Measurements from ENCODE around the gene KATNA1. TPM values are rescaled to one million over a fixed set of nuclear protein-coding genes. Genes with fewer than 3 reads are reported as not detected.

Gene KATNA1
- total RNA-seq, 1 donor from 2014 or later: 14.3 TPM

GRCh38 chr6:149566410-149567193 lies 81.9 kb downstream of the KATNA1 start:
- Mint-ChIP-seq H3K4me1 (ENCODE audit: low read depth) (peaks cover 13% of the 10 kb centered on the region), H3K27me3 (peaks cover 6% of the 10 kb centered on the region), H3K36me3 (ENCODE audit: insufficient read depth) (no peaks in the 10 kb centered on the region), H3K9me3 (ENCODE audit: low read depth) (no peaks in the 10 kb centered on the region), H3K4me3 (ENCODE audit: low read depth) (peak overlapping the region; percentile 96), H3K27ac (peak overlapping the region; percentile 99)
- TF ChIP-seq CTCF (IDR thresholded peaks at IDR 0.05; ENCODE audit: unreplicated experiment): no peak
- DNase-seq (ENCODE audit: low spot score, unreplicated experiment): peak; percentile 49

- Mint-ChIP-seq H3K27me3 (peaks cover 8% of the 10 kb centered on the region), H3K4me1 (ENCODE audit: low read depth) (peaks cover 13% of the 10 kb centered on the region), H3K27ac (peak within 1 kb of the TSS; percentile 99), H3K4me3 (ENCODE audit: low read depth) (peak within 1 kb of the TSS; percentile 96), H3K9me3 (ENCODE audit: low read depth) (no peaks in the 10 kb centered on the region), H3K36me3 (ENCODE audit: insufficient read depth) (no peaks in the 10 kb centered on the region)
- TF ChIP-seq CTCF (IDR thresholded peaks at IDR 0.05; ENCODE audit: unreplicated experiment): peak; percentile 79
- peak; percentile 93 for DNase-seq (ENCODE audit: low spot score, unreplicated experiment)
These were observed 82.7 kb downstream of the KATNA1 start, which contains the start of gene GINM1 for GRCh38 chr6:149565527-149566409. GINM1 (plus strand) TSS chr6:149566375; CDS start chr6:149566415, 40 bp downstream.

- no peaks in the 10 kb centered on the region for H3K9me3 Mint-ChIP-seq (ENCODE audit: low read depth)
- H3K27me3 Mint-ChIP-seq: peaks cover 24% of the 10 kb centered on the region
- TF ChIP-seq CTCF (IDR thresholded peaks at IDR 0.05; ENCODE audit: unreplicated experiment): no peak
- no peaks in the 10 kb centered on the region for H3K36me3 Mint-ChIP-seq (ENCODE audit: insufficient read depth)
- DNase-seq (ENCODE audit: low spot score, unreplicated experiment): no peak
- no peak overlapping the region for H3K4me3 Mint-ChIP-seq (ENCODE audit: low read depth)
- H3K4me1 Mint-ChIP-seq (ENCODE audit: low read depth): peaks cover 9% of the 10 kb centered on the region
- no peak overlapping the region for H3K27ac Mint-ChIP-seq
These were observed 84.6 kb downstream of the KATNA1 start for GRCh38 chr6:149563928-149564325.

GRCh38 chr6:149563203-149563927 lies 85.1 kb downstream of the KATNA1 start:
- no peak for TF ChIP-seq CTCF (IDR thresholded peaks at IDR 0.05; ENCODE audit: unreplicated experiment)
- Mint-ChIP-seq H3K27me3 (peaks cover 30% of the 10 kb centered on the region), H3K4me1 (ENCODE audit: low read depth) (peaks cover 9% of the 10 kb centered on the region), H3K9me3 (ENCODE audit: low read depth) (no peaks in the 10 kb centered on the region), H3K27ac (no peak overlapping the region), H3K36me3 (ENCODE audit: insufficient read depth) (no peaks in the 10 kb centered on the region), H3K4me3 (ENCODE audit: low read depth) (no peak overlapping the region)
- no peak for DNase-seq (ENCODE audit: low spot score, unreplicated experiment)

- Mint-ChIP-seq H3K27ac (no peak overlapping the region), H3K4me1 (ENCODE audit: low read depth) (peaks cover 2% of the 10 kb centered on the region), H3K36me3 (ENCODE audit: insufficient read depth) (no peaks in the 10 kb centered on the region), H3K4me3 (ENCODE audit: low read depth) (no peak overlapping the region), H3K9me3 (ENCODE audit: low read depth) (no peaks in the 10 kb centered on the region), H3K27me3 (peaks cover 49% of the 10 kb centered on the region)
- peak; percentile 62 for TF ChIP-seq CTCF (IDR thresholded peaks at IDR 0.05; ENCODE audit: unreplicated experiment)
- DNase-seq (ENCODE audit: low spot score, unreplicated experiment): no peak
These were observed 87.8 kb downstream of the KATNA1 start for GRCh38 chr6:149560736-149561135.

All from progenitor cell of endocrine pancreas (in vitro differentiated cells).